ENCODE results near the gene UFD1.

DNA sequence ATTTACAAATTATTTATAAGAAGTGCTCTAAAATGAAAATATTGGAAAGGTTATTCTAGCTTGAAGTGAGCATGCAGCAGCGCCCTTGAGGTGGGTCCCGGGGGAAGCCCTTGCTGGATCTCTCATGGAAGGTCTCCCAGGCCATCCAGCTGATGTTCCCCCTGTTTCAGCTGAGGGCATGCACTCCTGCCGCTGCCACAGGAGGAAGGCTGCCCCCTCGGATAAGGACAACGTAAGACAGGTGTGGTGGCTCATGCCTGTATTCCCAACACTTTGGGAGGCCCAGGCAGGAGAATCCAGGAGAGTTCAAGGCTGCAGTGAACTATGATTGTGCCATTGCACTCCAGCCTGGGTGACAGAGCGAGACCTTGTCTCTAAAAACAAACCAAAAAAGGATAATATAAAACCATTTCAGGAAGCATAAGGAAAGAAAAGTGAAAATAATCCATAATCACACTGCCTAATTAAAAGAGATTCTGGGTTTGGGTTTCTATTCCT lies 15.7 kb upstream of the UFD1 start:
- TF ChIP-seq, protein P1, sequence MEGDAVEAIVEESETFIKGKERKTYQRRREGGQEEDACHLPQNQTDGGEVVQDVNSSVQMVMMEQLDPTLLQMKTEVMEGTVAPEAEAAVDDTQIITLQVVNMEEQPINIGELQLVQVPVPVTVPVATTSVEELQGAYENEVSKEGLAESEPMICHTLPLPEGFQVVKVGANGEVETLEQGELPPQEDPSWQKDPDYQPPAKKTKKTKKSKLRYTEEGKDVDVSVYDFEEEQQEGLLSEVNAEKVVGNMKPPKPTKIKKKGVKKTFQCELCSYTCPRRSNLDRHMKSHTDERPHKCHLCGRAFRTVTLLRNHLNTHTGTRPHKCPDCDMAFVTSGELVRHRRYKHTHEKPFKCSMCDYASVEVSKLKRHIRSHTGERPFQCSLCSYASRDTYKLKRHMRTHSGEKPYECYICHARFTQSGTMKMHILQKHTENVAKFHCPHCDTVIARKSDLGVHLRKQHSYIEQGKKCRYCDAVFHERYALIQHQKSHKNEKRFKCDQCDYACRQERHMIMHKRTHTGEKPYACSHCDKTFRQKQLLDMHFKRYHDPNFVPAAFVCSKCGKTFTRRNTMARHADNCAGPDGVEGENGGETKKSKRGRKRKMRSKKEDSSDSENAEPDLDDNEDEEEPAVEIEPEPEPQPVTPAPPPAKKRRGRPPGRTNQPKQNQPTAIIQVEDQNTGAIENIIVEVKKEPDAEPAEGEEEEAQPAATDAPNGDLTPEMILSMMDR (IDR thresholded peaks at IDR 0.05): no peak
- TF ChIP-seq POLR2A (IDR thresholded peaks at IDR 0.05): no peak

Data from esophagus squamous epithelium (tissue), 4 donors.